Endothelial cell of umbilical vein (primary cell): ENCODE measurements around the gene RSPO1. TPM values are rescaled to one million over a fixed set of nuclear protein-coding genes. Genes with fewer than 3 reads are reported as not detected.
A peak's percentile ranks its signal among the peaks of the same experiment; 100 is the strongest.

ENCODE experiments used
- BruUV-seq: library from RNA; stranded (reverse); fragments of 400-500 nt; replicated peaks from 2 replicates; lab custom pipeline; 2021; lab: Mats Ljungman, UMichigan
- CTCF ChIA-PET: fragments of 300-600, 350-600 bp; sonication (Branson Sonifier 250); formaldehyde crosslinking; loops from one replicate; lab custom pipeline; 2021; ENCODE audit warnings: antibody characterized with exemption, inconsistent platforms; lab: Charles Lee
- POLR2A ChIA-PET: fragments of 300-600, 350-600 bp; sonication (Branson Sonifier 250); formaldehyde crosslinking; loops from one replicate; lab custom pipeline; 2021; ENCODE audit warnings: antibody characterized with exemption, inconsistent platforms; lab: Charles Lee
- DNase-seq: peaks from one replicate; pipeline ENCODE4 v3.0.0-alpha.2; 2011; ENCODE audit warnings: low read depth, low spot score
- FAIRE-seq: peaks from 2 replicates; lab custom pipeline; 2011; peaks lifted over from hg19 to GRCh38; lab: Jason Lieb, UNC
- H2AFZ ChIP-seq: 2 replicates; pipeline ENCODE4 v1.6.0; 2012; ENCODE audit warnings: low read depth, low read length, control low read depth, inconsistent platforms
- H3K27ac ChIP-seq: 2 replicates; pipeline ENCODE4 v1.5.1; 2011; ENCODE audit warnings: low read depth, mild to moderate bottlenecking, control low read depth, low read length, moderate library complexity; ENCODE audit not compliant: insufficient read depth
- H3K27me3 ChIP-seq, 2 experiments: 2 replicates each; pipeline versions ENCODE4 v1.6.0 to v1.6.1; 2011; ENCODE audit warnings: low read length in 2 of 2, mixed read lengths in 1 of 2; ENCODE audit not compliant: control insufficient read depth in 2 of 2, insufficient read depth in 2 of 2
- H3K36me3 ChIP-seq, 2 experiments: 2 replicates in 1 of 2; 3 replicates in 1 of 2; pipeline ENCODE4 v1.5.1; 2011; ENCODE audit warnings: low read length in 2 of 2, mild to moderate bottlenecking in 1 of 2, moderate library complexity in 1 of 2; ENCODE audit not compliant: control insufficient read depth in 2 of 2, insufficient read depth in 2 of 2; ENCODE audit errors: extremely low read depth in 1 of 2
- H3K4me1 ChIP-seq: 3 replicates; pipeline ENCODE4 v1.5.1; 2011; ENCODE audit warnings: mild to moderate bottlenecking, low read length; ENCODE audit not compliant: control insufficient read depth, insufficient read depth; ENCODE audit errors: extremely low read depth
- H3K4me2 ChIP-seq: 2 replicates; pipeline ENCODE4 v1.6.1; 2011; ENCODE audit warnings: low read length, control low read depth, mixed read lengths; ENCODE audit not compliant: insufficient read depth
- H3K4me3 ChIP-seq, 3 experiments: fragments of 200-600 bp in 1 of 3; sonication (generic), shearing (Covaris generic) in 1 of 3; replicated peaks in 1 of 3; 2 replicates each; pipeline ENCODE4 v1.5.1; 2011 to 2016; ENCODE audit warnings: control low read depth in 3 of 3, low read length in 3 of 3, mild to moderate bottlenecking in 2 of 3, inconsistent platforms in 1 of 3, low read depth in 1 of 3, moderate library complexity in 1 of 3; ENCODE audit not compliant: insufficient read depth in 1 of 3
- H3K79me2 ChIP-seq: 2 replicates; pipeline ENCODE4 v1.6.0; 2012; ENCODE audit warnings: low read length, inconsistent platforms; ENCODE audit not compliant: control insufficient read depth, insufficient read depth
- H3K9ac ChIP-seq: replicated peaks from 2 replicates; pipeline ENCODE3; 2011; ENCODE audit warnings: low read length, control low read depth; ENCODE audit not compliant: insufficient read depth; ENCODE audit errors: extremely low read depth
- H3K9me1 ChIP-seq: replicated peaks from 3 replicates; pipeline ENCODE4 v1.6.0; 2011; ENCODE audit warnings: mild to moderate bottlenecking, low read length; ENCODE audit not compliant: control insufficient read depth, insufficient read depth; ENCODE audit errors: extremely low read depth
- H3K9me3 ChIP-seq: replicated peaks from 2 replicates; pipeline ENCODE4 v1.5.1; 2012; ENCODE audit warnings: low read length, inconsistent platforms; ENCODE audit not compliant: control insufficient read depth, insufficient read depth
- H4K20me1 ChIP-seq: replicated peaks from 2 replicates; pipeline ENCODE3; 2011; ENCODE audit warnings: mild to moderate bottlenecking, low read length; ENCODE audit not compliant: control insufficient read depth, insufficient read depth; ENCODE audit errors: extremely low read depth
- CTCF ChIP-seq, 2 donors: IDR thresholded peaks; 1 replicate in 1 of 2; 2 replicates in 1 of 2; pipeline ENCODE4 v1.5.1; 2011; ENCODE audit warnings: low read length in 2 of 2, mild to moderate bottlenecking in 2 of 2, moderate library complexity in 2 of 2, control low read depth in 1 of 2, inconsistent platforms in 1 of 2, low read depth in 1 of 2; ENCODE audit not compliant: insufficient read depth in 1 of 2; ENCODE audit errors: extremely low read depth in 1 of 2
- EZH2 ChIP-seq: IDR thresholded peaks from 2 replicates; pipeline ENCODE4 v1.6.1; 2012; ENCODE audit warnings: borderline replicate concordance, low read depth, mild to moderate bottlenecking, moderate library complexity, low read length, inconsistent platforms; ENCODE audit not compliant: severe bottlenecking
- FOS ChIP-seq: IDR thresholded peaks from 2 replicates; pipeline ENCODE4 v1.6.1; 2011; ENCODE audit warnings: mild to moderate bottlenecking, low read length, moderate library complexity, borderline replicate concordance; ENCODE audit not compliant: insufficient read depth
- GATA2 ChIP-seq: IDR thresholded peaks from 2 replicates; pipeline ENCODE4 v1.7.0; 2011; ENCODE audit warnings: low read depth, mild to moderate bottlenecking, moderate library complexity, mixed read lengths, low read length; ENCODE audit not compliant: insufficient read length, insufficient read depth
- JUN ChIP-seq: IDR thresholded peaks from 2 replicates; pipeline ENCODE4 v1.6.1; 2011; ENCODE audit warnings: borderline replicate concordance, low read depth; ENCODE audit not compliant: insufficient read length, insufficient read depth
- MAX ChIP-seq: IDR thresholded peaks from 2 replicates; pipeline ENCODE4 v1.6.1; 2011; ENCODE audit not compliant: insufficient read depth, insufficient read length
- MYC ChIP-seq: IDR thresholded peaks from one replicate; pipeline ENCODE4 v1.6.1; 2011; ENCODE audit warnings: mild to moderate bottlenecking, low read depth, low read length
- POLR2A ChIP-seq: IDR thresholded peaks from 2 replicates; pipeline ENCODE4 v1.6.1; 2012; ENCODE audit warnings: low read depth, mild to moderate bottlenecking, control low read depth, low read length
- POLR2AphosphoS5 ChIP-seq: IDR thresholded peaks from 2 replicates; pipeline ENCODE4 v1.6.1; 2012; ENCODE audit warnings: low read depth, mild to moderate bottlenecking, control low read depth, low read length, moderate library complexity; ENCODE audit not compliant: insufficient read depth
- dilution Hi-C: fragments of 300-500 bp; cut with MboI; formaldehyde crosslinking; loops from one replicate; pipeline ENCODE4 v1.15.0; 2019; ENCODE audit warnings: low sequenced_read_pairs; ENCODE audit not compliant: extremely low pct_ligation_motif_present
- intact Hi-C: fragments of 100-400 bp; cut with micrococcal nuclease; formaldehyde crosslinking; loops from one replicate; pipeline ENCODE4 v1.10.0; 2022
- polyA plus RNA-seq, 4 experiments: library from polyadenylated mRNA; depleted of rRNA in 3 of 4; stranded (reverse) in 3 of 4; unstranded in 1 of 4; fragments of >200 nt; gene quantifications; 2 replicates each; pipeline versions ENCODE4 v1.2.1 to v1.2.3, GENCODE V29; 2011 to 2012; ENCODE audit warnings: missing spikeins in 1 of 4
- total RNA-seq: library from RNA; stranded (reverse); gene quantifications from 2 replicates; pipeline ENCODE4 v1.2.3, GENCODE V29; 2021

RSPO1 gene
- total and polyA plus RNA-seq, 2 donors (not counting 3 experiments of a cell fraction or from before 2014, with no cell fraction given) = not detected

GRCh38 chr1:37595440-37596181 is 39.1 kb downstream of the RSPO1 start, which contains the start of gene GNL2:
GNL2 (minus strand) TSS chr1:37595937; CDS start chr1:37595822, 115 bp downstream.
- intact Hi-C loops (loop anchor here (1.0 to 10.0 kb wide), 6 partner anchors 19 to 399 kb away; partner anchors contain the start of genes MEAF6 and SF3A3), dilution Hi-C loops (no loop called here)
- Histone ChIP-seq H3K36me3 (peaks cover 7 to 8% of the 10 kb centered on the region in 2 experiments), H3K79me2 (peaks cover 37% of the 10 kb centered on the region), H3K27me3 (peaks cover 0 to 6% of the 10 kb centered on the region in 2 experiments), H3K4me3 (peak within 1 kb of the TSS; percentile 54 to 89 (median 75)), H3K4me2 (peak within 1 kb of the TSS; percentile 89), H3K4me1 (peaks cover 17% of the 10 kb centered on the region), H3K27ac (peak within 1 kb of the TSS; percentile 76), H3K9me3 (no peaks in the 10 kb centered on the region), H4K20me1 (no peaks in the 10 kb centered on the region), H3K9me1 (no peaks in the 10 kb centered on the region), H2AFZ (peak within 1 kb of the TSS; percentile 94), H3K9ac (peak within 1 kb of the TSS; percentile 83)
- ChIA-PET CTCF (interaction anchor here (0.9 to 2.2 kb wide), 4 partner anchors 19 to 95 kb away, joined by 3 to 5 read pairs (median 4); a partner anchor contains a TSS), POLR2A (interaction anchor here (1.4 kb wide), 1 partner anchor 95 kb away, joined by 5 read pairs; a partner anchor contains a TSS)
- peak; percentile 96 for FAIRE-seq
- no TSS peak for BruUV-seq
- TF ChIP-seq CTCF (IDR thresholded peaks at IDR 0.05; ENCODE audit: extremely low read depth in 1 of 2, insufficient read depth in 1 of 2, low read depth in 1 of 2, low read length in 2 of 2) = no peak
- TF ChIP-seq POLR2A = peak; percentile 87
- no peak for TF ChIP-seq FOS
- TF ChIP-seq MYC = peak; percentile 96
- peak; percentile 99 for TF ChIP-seq MAX
- TF ChIP-seq GATA2 = no peak
- TF ChIP-seq JUN = no peak
- no peak for TF ChIP-seq EZH2
- TF ChIP-seq POLR2AphosphoS5 = peak; percentile 84
- peak; percentile 97 for DNase-seq
